Testis (tissue), 3 donors: ENCODE results near the gene ARHGDIA. TPM values are rescaled to one million over a fixed set of nuclear protein-coding genes. Genes with fewer than 3 reads are reported as not detected.

Source experiments
- DNase-seq: peaks from one replicate; pipeline ENCODE4 v3.0.0-alpha.2; 2019
- H3K27ac ChIP-seq, 2 donors: fragments of 200-600 bp; sonication (generic); one replicate each; pipeline ENCODE4 v1.5.1; 2019
- H3K27me3 ChIP-seq: fragments of 200-600 bp; sonication (generic); one replicate; pipeline ENCODE4 v1.5.1; 2019
- H3K36me3 ChIP-seq: fragments of 200-600 bp; sonication (generic); one replicate; pipeline ENCODE4 v1.5.1; 2017; ENCODE audit warnings: low read depth; ENCODE audit errors: missing control alignments
- H3K4me1 ChIP-seq: fragments of 200-600 bp; sonication (generic); one replicate; pipeline ENCODE4 v1.5.1; 2019
- H3K4me3 ChIP-seq, 2 donors: fragments of 200-600 bp; sonication (generic); one replicate each; pipeline ENCODE4 v1.5.1; 2017 to 2019
- H3K9me3 ChIP-seq: fragments of 200-600 bp; sonication (generic); one replicate; pipeline ENCODE4 v1.5.1; 2017
- CTCF ChIP-seq, 3 experiments: fragments of 450-650 bp in 2 of 3; fragments of 200-600 bp in 1 of 3; sonication (generic) in 1 of 3; IDR thresholded peaks; one replicate each; pipeline ENCODE4 v1.5.1; 2016 to 2019; ENCODE audit warnings: antibody characterized with exemption in 3 of 3, mild to moderate bottlenecking in 2 of 3, moderate library complexity in 1 of 3
- POLR2A ChIP-seq: fragments of 450-650 bp; IDR thresholded peaks from one replicate; pipeline ENCODE4 v1.6.1; 2017; ENCODE audit warnings: antibody characterized with exemption, mild to moderate bottlenecking, moderate library complexity
- WGBS, 2 donors: methylation state at CpG; one replicate each; pipeline ENCODE4 v1.1.5; 2018; 5-methylcytosine and 5-hydroxymethylcytosine counted together
- intact Hi-C: fragments of 100-400 bp; cut with DNase I; formaldehyde crosslinking; loops from one replicate; pipeline ENCODE4 v1.15.1; 2023; ENCODE audit warnings: low total_unique reads
- polyA plus RNA-seq: library from polyadenylated mRNA; stranded (reverse); fragments of 350-450 nt; fragmentation: Illumina TruSeq; extraction: RNeasy Lipid Tissue Mini Kit (QIAGEN cat#74804); gene quantifications from one replicate; pipeline ENCODE4 v1.2.3, GENCODE V29; 2014; ENCODE audit warnings: low read depth, low replicate concordance; ENCODE audit not compliant: insufficient read depth
- total RNA-seq, 2 donors: library from RNA; depleted of rRNA; stranded (reverse); fragments of >200 nt; gene quantifications; one replicate each; pipeline ENCODE4 v1.2.3, GENCODE V29; 2016

The ARHGDIA gene
- total and polyA plus RNA-seq, 3 donors from 2014 or later: 135 to 201 (median 161) TPM

- TF ChIP-seq POLR2A (no peak), CTCF (IDR thresholded peaks at IDR 0.05) (no peak)
- no peaks in the 10 kb centered on the region for H3K27me3 ChIP-seq
- H3K36me3 ChIP-seq: no peaks in the 10 kb centered on the region
- H3K4me3 ChIP-seq: no peak overlapping the region
- H3K27ac ChIP-seq: no peak overlapping the region
- intact Hi-C loops: no loop called here
- DNase-seq: no peak
- no peaks in the 10 kb centered on the region for H3K9me3 ChIP-seq
- no peaks in the 10 kb centered on the region for H3K4me1 ChIP-seq
- WGBS, 2 donors: 89 to 91% methylated on average over 13 to 24 of the region's 24 CpGs
Measured at GRCh38 chr17:81846743-81847689, 24.1 kb downstream of the ARHGDIA start.

- WGBS, 2 donors: 93 to 95% methylated on average over 16 to 38 of the region's 38 CpGs
- no peak overlapping the region for H3K4me3 ChIP-seq
- H3K27me3 ChIP-seq: no peaks in the 10 kb centered on the region
- no peak overlapping the region for H3K27ac ChIP-seq
- H3K9me3 ChIP-seq: no peaks in the 10 kb centered on the region
- no peaks in the 10 kb centered on the region for H3K4me1 ChIP-seq
- no peaks in the 10 kb centered on the region for H3K36me3 ChIP-seq
- intact Hi-C loops: no loop called here
- DNase-seq: no peak
- TF ChIP-seq POLR2A (no peak), CTCF (IDR thresholded peaks at IDR 0.05) (no peak)
Measured at GRCh38 chr17:81845881-81846742, 25.0 kb downstream of the ARHGDIA start.

GRCh38 chr17:81845361-81845760 is 25.8 kb downstream of the ARHGDIA start:
- H3K4me3 ChIP-seq: no peak overlapping the region
- no peak overlapping the region for H3K27ac ChIP-seq
- intact Hi-C loops: no loop called here
- no peaks in the 10 kb centered on the region for H3K9me3 ChIP-seq
- no peaks in the 10 kb centered on the region for H3K36me3 ChIP-seq
- no peaks in the 10 kb centered on the region for H3K27me3 ChIP-seq
- TF ChIP-seq POLR2A (no peak), CTCF (IDR thresholded peaks at IDR 0.05) (no peak)
- no peaks in the 10 kb centered on the region for H3K4me1 ChIP-seq
- no peak for DNase-seq
- 84 to 94% methylated on average over 7 to 13 of the region's 13 CpGs for WGBS, 2 donors

- Histone ChIP-seq H3K27me3 (no peaks in the 10 kb centered on the region), H3K4me1 (no peaks in the 10 kb centered on the region), H3K27ac (no peak overlapping the region), H3K4me3 (no peak overlapping the region), H3K36me3 (no peaks in the 10 kb centered on the region), H3K9me3 (no peaks in the 10 kb centered on the region)
- TF ChIP-seq CTCF (IDR thresholded peaks at IDR 0.05): no peak
- no peak for DNase-seq
- 88% methylated on average over 11 to 13 of the region's 13 CpGs for WGBS, 2 donors
- intact Hi-C loops: no loop called here
Measured at GRCh38 chr17:81844887-81845286, 26.2 kb downstream of the ARHGDIA start.
